ENCODE results near the gene MTHFD1L.

DNA sequence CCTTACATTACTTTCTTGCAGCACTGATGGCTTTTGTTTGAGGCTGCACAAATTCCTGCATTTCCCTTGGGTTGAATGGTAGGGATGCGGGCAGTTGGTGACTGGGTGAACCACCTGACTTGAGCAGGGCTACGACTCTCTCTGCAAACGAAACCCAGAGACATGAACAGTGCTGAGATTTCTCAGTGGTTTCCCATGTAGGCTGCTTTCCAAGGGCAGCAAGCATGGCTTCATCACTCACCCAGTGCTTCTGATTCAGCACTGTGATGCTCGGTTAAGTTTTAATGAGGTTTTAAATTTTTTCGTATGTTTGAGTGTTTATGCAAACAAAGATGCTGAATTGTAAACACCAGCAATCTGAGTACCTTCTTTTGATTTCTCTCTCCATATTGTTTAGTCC, 127.2 kb downstream of the MTHFD1L start:
- no peak for TF ChIP-seq CTCF (IDR thresholded peaks at IDR 0.05; ENCODE audit: insufficient read depth, low read depth, low read length)
- TF ChIP-seq EZH2 (IDR thresholded peaks at IDR 0.05; ENCODE audit: insufficient read depth, low read length) = no peak

All from astrocyte (in vitro differentiated cells and primary cell).